Uterus (tissue), 2 donors: ENCODE data around the gene SLC22A12.

ENCODE experiments used
- POLR2A ChIP-seq, 2 donors: fragments of 450-650 bp; IDR thresholded peaks; one replicate each; pipeline ENCODE4 v1.6.1; 2016; ENCODE audit warnings: antibody characterized with exemption in 2 of 2, mild to moderate bottlenecking in 1 of 2, moderate library complexity in 1 of 2
- TF ChIP-seq, protein P1 (sequence below), 4 experiments: fragments of 200-600 bp in 2 of 4; fragments of 450-650 bp in 2 of 4; sonication (generic) in 2 of 4; IDR thresholded peaks; one replicate each; pipeline ENCODE4 v1.5.1; 2016 to 2019; ENCODE audit warnings: antibody characterized with exemption in 4 of 4, mild to moderate bottlenecking in 2 of 4, moderate library complexity in 1 of 4

DNA sequence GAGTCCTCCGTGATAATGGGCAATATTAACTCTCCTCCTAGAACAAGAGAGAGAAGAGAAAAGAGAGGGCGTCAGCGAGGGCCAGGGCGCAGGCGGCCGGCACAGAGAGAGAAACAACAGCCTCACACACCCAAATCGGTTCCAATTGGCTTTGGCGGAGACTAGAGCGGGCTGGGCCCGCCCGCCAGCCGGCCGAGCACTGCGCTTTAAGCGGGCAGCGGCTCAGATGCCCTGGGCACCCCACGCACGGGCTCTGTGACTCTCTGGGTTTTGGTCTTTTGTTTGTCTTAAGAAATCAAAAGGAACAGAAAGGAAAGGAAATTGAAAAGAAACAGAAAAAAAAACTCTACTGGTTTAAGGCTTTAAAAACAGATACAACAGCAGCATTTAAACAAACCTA is 17.0 kb downstream of the SLC22A12 start:
- TF ChIP-seq POLR2A (IDR thresholded peaks at IDR 0.05), result no peak
- TF ChIP-seq, protein P1, sequence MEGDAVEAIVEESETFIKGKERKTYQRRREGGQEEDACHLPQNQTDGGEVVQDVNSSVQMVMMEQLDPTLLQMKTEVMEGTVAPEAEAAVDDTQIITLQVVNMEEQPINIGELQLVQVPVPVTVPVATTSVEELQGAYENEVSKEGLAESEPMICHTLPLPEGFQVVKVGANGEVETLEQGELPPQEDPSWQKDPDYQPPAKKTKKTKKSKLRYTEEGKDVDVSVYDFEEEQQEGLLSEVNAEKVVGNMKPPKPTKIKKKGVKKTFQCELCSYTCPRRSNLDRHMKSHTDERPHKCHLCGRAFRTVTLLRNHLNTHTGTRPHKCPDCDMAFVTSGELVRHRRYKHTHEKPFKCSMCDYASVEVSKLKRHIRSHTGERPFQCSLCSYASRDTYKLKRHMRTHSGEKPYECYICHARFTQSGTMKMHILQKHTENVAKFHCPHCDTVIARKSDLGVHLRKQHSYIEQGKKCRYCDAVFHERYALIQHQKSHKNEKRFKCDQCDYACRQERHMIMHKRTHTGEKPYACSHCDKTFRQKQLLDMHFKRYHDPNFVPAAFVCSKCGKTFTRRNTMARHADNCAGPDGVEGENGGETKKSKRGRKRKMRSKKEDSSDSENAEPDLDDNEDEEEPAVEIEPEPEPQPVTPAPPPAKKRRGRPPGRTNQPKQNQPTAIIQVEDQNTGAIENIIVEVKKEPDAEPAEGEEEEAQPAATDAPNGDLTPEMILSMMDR (IDR thresholded peaks at IDR 0.05), result no peak
